Ectodermal cell (in vitro differentiated cells): ENCODE measurements around the gene SAMHD1. TPM values are rescaled to one million over a fixed set of nuclear protein-coding genes. Genes with fewer than 3 reads are reported as not detected.
"Not testable (repeated sequence)": the region's sequence is repeated elsewhere in the genome, so short reads cannot be mapped to it uniquely, and the experiment has no call there.

Experiments used
- H3K27ac ChIP-seq: 2 replicates; pipeline ENCODE4 v1.7.0; 2013; ENCODE audit warnings: mild to moderate bottlenecking, low read depth, low read length; ENCODE audit not compliant: insufficient read depth, poor library complexity, severe bottlenecking
- H3K27me3 ChIP-seq: 2 replicates; pipeline ENCODE4 v1.7.0; 2013; ENCODE audit warnings: mild to moderate bottlenecking, low read length; ENCODE audit not compliant: insufficient read depth, control insufficient read depth, poor library complexity, severe bottlenecking
- H3K36me3 ChIP-seq: one replicate; pipeline ENCODE4 v1.7.0; 2013; ENCODE audit warnings: low read length; ENCODE audit not compliant: control insufficient read depth, insufficient read depth
- H3K4me1 ChIP-seq: one replicate; pipeline ENCODE4 v1.7.0; 2013; ENCODE audit warnings: low read length; ENCODE audit not compliant: control insufficient read depth, insufficient read depth
- H3K4me3 ChIP-seq: 2 replicates; pipeline ENCODE4 v1.7.0; 2013; ENCODE audit warnings: low read depth, low read length, control low read depth; ENCODE audit not compliant: insufficient read depth
- H3K9me3 ChIP-seq: 2 replicates; pipeline ENCODE4 v1.7.0; 2013; ENCODE audit warnings: mild to moderate bottlenecking, low read length, moderate library complexity; ENCODE audit not compliant: control insufficient read depth
- WGBS, 2 experiments: methylation state at CpG; one replicate each; pipeline ENCODE4 v1.1.7; 2013; ENCODE audit warnings: missing lambda C conversion rate in 2 of 2; 5-methylcytosine and 5-hydroxymethylcytosine counted together
- polyA plus RNA-seq, 4 experiments: library from polyadenylated mRNA; stranded (reverse); fragments of 50-300 nt; gene quantifications; one replicate each; pipeline ENCODE4 v1.2.3, GENCODE V29; 2013

The SAMHD1 gene
- polyA plus RNA-seq (2013, experiment 1 of 4), result 12.5 TPM
- 17.1 TPM for polyA plus RNA-seq (2013, experiment 2 of 4)
- polyA plus RNA-seq (2013, experiment 3 of 4), result 10.2 TPM
- polyA plus RNA-seq (2013, experiment 4 of 4), result 12.7 TPM

DNA sequence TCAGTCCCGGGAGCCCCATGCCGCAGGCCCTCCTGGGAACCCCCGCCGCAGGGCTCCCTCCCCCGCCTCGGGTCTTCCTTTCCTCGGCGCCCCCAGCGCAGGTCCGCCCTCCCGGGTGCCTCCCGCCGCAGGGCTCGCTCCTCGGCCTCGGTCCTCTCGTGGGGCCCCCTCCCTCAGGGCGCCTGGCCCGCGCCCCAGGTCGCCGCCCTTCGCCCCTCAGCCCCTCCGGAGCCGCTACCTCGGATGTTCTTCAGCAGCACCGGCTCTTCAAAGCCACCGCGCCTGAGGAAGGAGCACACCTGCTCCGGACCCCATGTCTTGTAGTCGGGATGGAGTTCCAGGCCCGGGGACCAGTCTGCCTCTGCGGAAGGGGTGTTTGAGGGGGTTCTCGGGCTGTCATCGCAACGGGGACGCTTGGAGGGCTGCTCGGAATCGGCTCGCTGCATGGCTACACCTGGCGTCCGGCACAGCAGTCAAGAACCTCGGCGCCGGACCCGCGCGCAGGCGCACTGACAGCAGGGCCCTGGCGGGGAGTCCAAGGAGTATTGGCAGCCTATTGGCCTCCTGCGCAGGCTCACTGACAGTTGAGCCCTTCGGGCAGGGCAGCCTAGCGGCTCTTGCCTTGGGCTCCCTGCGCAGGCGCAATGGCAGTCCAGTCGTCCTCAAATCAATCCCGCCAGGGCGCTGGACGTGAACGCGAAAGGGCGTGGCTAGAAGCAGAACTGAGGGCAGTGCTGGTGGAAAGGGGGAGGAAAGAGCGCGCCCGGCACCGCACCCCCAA, at the start of gene SAMHD1:
Gene SAMHD1, minus strand, starts transcription at position 511 of the 781 bp plus-strand sequence. Its CDS starts 65 bp downstream, at position 446.
- H3K27me3 ChIP-seq, result peaks cover 21% of the 10 kb centered on the region
- no peaks in the 10 kb centered on the region for H3K9me3 ChIP-seq
- H3K27ac ChIP-seq, result no peak within 1 kb of the TSS
- peak within 1 kb of the TSS; percentile 89 for H3K4me3 ChIP-seq
- peaks cover 4% of the 10 kb centered on the region for H3K4me1 ChIP-seq
- WGBS, 2 experiments, result 0 to 1% methylated on average over 66 of the region's 66 CpGs
- H3K36me3 ChIP-seq, result no peaks in the 10 kb centered on the region

DNA sequence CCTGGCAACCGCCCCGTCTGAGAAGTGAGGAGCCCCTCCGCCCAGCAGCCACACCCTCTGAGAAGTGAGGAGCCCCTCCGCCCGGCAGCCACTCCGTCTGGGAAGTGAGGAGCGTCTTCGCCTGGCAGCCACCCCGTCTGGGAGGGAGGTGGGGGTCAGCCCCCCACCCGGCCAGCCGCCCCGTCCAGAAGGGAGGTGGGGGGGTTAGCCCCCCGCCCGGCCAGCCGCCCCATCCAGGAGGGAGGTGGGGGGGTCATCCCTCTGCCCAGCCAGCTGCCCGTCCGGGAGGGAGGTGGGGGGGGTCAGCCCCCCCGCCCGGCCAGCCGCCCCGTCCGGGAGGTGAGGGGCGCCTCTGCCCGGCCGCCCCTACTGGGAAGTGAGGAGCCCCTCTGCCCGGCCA, 48.7 kb upstream of the SAMHD1 start:
- H3K27ac ChIP-seq, H3K4me1 ChIP-seq, H3K27me3 ChIP-seq, H3K9me3 ChIP-seq, H3K4me3 ChIP-seq: not testable (repeated sequence)
- peaks cover 20% of the 10 kb centered on the region for H3K36me3 ChIP-seq
- 98% methylated on average over 12 of the region's 26 CpGs; no CpG with 5 or more reads in 1 of the 2 experiments for WGBS, 2 experiments

- no peaks in the 10 kb centered on the region for H3K27me3 ChIP-seq
- no peak overlapping the region for H3K4me3 ChIP-seq
- 97 to 98% methylated on average over 7 of the region's 7 CpGs for WGBS, 2 experiments
- H3K9me3 ChIP-seq, result no peaks in the 10 kb centered on the region
- H3K36me3 ChIP-seq, result peaks cover 30% of the 10 kb centered on the region
- no peak overlapping the region for H3K27ac ChIP-seq
- no peaks in the 10 kb centered on the region for H3K4me1 ChIP-seq
Observed at GRCh38 chr20:36998652-36999051, 47.1 kb upstream of the SAMHD1 start.

DNA sequence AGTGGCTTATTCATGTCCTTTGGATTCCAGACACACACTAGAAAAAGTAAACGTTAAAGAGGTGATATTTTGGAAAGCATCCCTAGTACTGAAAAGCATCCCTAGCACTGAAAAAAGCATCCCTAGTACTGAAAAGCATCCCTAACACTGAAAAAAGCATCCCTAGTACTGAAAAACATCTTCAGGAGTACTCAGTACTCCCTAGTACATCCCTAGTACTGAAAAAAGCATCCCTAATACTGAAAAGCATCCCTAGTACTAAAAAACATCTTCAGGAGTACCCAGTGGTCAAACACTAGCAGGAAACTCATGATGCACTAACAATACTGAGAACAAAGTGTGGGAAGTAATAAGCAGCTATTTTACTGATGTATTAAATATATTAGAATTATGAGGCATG, 45.6 kb upstream of the SAMHD1 start:
- Histone ChIP-seq H3K9me3 (no peaks in the 10 kb centered on the region), H3K36me3 (peaks cover 20% of the 10 kb centered on the region), H3K4me1 (no peaks in the 10 kb centered on the region), H3K4me3 (no peak overlapping the region), H3K27me3 (no peaks in the 10 kb centered on the region), H3K27ac (no peak overlapping the region)
- WGBS, 2 experiments, result 100% methylated on average over 1 of the region's 1 CpG

GRCh38 chr20:36994221-36994620, 42.7 kb upstream of the SAMHD1 start:
- not testable (repeated sequence) for H3K27me3 ChIP-seq, H3K27ac ChIP-seq, H3K4me3 ChIP-seq, H3K4me1 ChIP-seq, H3K9me3 ChIP-seq
- 95 to 97% methylated on average over 4 of the region's 4 CpGs for WGBS, 2 experiments
- peaks cover 16% of the 10 kb centered on the region for H3K36me3 ChIP-seq

GRCh38 chr20:36992802-36993334, 41.4 kb upstream of the SAMHD1 start:
- no peaks in the 10 kb centered on the region for H3K4me1 ChIP-seq

DNA sequence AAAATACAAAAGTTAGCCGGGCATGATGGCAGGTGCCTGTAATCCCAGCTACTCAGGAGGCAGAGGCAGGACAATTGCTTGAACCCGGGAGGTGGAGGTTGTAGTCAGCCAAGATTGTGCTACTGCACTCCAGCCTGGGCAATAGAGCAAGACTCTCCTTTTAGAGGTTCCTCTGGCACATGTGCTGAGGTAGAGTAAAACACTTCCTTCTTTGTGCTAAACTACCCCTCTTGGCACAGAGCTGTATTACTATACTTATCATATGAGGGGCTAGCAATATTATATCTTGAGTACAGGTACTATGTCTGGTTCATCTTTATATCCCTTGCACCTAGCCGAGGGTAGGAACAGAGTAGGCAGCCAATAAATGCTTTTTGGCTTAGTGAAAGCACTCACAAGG, 40.2 kb upstream of the SAMHD1 start:
- Histone ChIP-seq H3K4me1 (no peaks in the 10 kb centered on the region), H3K27me3 (no peaks in the 10 kb centered on the region), H3K9me3 (no peaks in the 10 kb centered on the region), H3K27ac (no peak overlapping the region), H3K36me3 (peaks cover 16% of the 10 kb centered on the region), H3K4me3 (no peak overlapping the region)
- 85 to 99% methylated on average over 3 of the region's 3 CpGs for WGBS, 2 experiments

More at GRCh38 chr20:36992802-36993334, 41.4 kb upstream of the SAMHD1 start:
- Histone ChIP-seq H3K4me3 (no peak overlapping the region), H3K27me3 (no peaks in the 10 kb centered on the region), H3K27ac (no peak overlapping the region), H3K9me3 (no peaks in the 10 kb centered on the region), H3K36me3 (peaks cover 16% of the 10 kb centered on the region)
- 89% methylated on average over 4 of the region's 4 CpGs for WGBS, 2 experiments

DNA sequence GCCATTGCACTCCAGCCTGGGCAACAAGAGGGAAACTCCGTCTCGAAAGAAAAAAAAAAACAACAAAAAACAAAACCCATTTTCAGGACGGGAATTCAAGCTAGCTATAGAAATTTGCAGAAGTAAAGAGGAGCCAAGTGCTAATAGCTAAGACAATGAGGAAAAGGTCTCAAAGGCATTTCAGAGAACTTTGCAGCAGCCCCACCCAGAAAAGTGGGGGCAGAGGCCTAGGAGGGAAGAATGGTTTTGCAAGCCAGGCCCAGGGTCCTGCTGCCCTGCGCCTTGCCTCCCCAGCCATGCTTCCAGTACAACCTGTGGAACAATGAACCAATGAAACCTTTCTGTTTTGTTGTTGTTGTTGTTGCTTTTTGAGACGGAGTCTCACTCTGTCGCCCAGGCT, 38.3 kb upstream of the SAMHD1 start:
- WGBS, 2 experiments, result 86 to 88% methylated on average over 4 to 6 of the region's 6 CpGs
- Histone ChIP-seq H3K27me3 (no peaks in the 10 kb centered on the region), H3K27ac (no peak overlapping the region), H3K4me3 (no peak overlapping the region), H3K4me1 (no peaks in the 10 kb centered on the region), H3K36me3 (peaks cover 7% of the 10 kb centered on the region), H3K9me3 (no peaks in the 10 kb centered on the region)

GRCh38 chr20:36988494-36988966, 37.0 kb upstream of the SAMHD1 start:
- Histone ChIP-seq H3K27ac (no peak overlapping the region), H3K4me1 (no peaks in the 10 kb centered on the region), H3K36me3 (no peaks in the 10 kb centered on the region), H3K27me3 (no peaks in the 10 kb centered on the region), H3K9me3 (no peaks in the 10 kb centered on the region), H3K4me3 (no peak overlapping the region)
- WGBS, 2 experiments, result 86 to 87% methylated on average over 3 of the region's 3 CpGs

DNA sequence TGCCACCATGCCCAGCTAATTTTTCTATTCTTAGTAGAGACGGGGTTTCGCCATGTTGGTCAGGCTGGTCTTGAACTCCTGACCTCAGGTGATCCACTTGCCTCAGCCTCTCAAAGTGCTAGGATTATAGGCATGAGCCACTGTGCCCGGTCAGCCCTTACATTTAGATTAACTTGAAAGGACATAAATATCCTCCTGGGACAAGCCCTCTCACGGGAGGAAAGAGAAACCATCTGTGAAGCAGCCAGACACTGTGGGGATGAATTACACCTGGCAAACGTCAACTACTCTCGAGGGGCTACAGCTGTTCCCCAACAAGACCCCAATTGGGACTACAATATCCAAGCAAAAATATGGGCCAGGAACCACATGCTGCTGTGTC, 32.7 kb upstream of the SAMHD1 start:
- WGBS, 2 experiments, result 92 to 96% methylated on average over 6 of the region's 6 CpGs
- Histone ChIP-seq H3K4me3 (no peak overlapping the region), H3K27ac (no peak overlapping the region), H3K9me3 (no peaks in the 10 kb centered on the region), H3K36me3 (no peaks in the 10 kb centered on the region), H3K4me1 (no peaks in the 10 kb centered on the region), H3K27me3 (no peaks in the 10 kb centered on the region)
